ENCODE results near the gene HOXA5.

Gene HOXA5

GRCh38 chr7:27182285-27182841 lies 38.9 kb upstream of the HOXA5 start:
- DNase-seq: no peak

- no peak for DNase-seq
Observed at GRCh38 chr7:27181795-27182275, 38.4 kb upstream of the HOXA5 start.

GRCh38 chr7:27180431-27181420 lies 37.2 kb upstream of the HOXA5 start:
- DNase-seq: no peak

- no peak for DNase-seq
Observed at GRCh38 chr7:27179503-27180430, 36.3 kb upstream of the HOXA5 start.

- no peak for DNase-seq
Observed at GRCh38 chr7:27179030-27179429, 35.5 kb upstream of the HOXA5 start.

GRCh38 chr7:27178366-27178765 lies 34.9 kb upstream of the HOXA5 start:
- DNase-seq: no peak

GRCh38 chr7:27177795-27178320 lies 34.4 kb upstream of the HOXA5 start:
- DNase-seq: no peak

- no peak for DNase-seq
Observed at GRCh38 chr7:27176962-27177794, 33.7 kb upstream of the HOXA5 start.

- DNase-seq: no peak
Observed at GRCh38 chr7:27176524-27176845, 33.0 kb upstream of the HOXA5 start.

- no peak for DNase-seq
Observed at GRCh38 chr7:27175626-27176523, 32.4 kb upstream of the HOXA5 start.

GRCh38 chr7:27174874-27175625 lies 31.6 kb upstream of the HOXA5 start:
- no peak for DNase-seq

GRCh38 chr7:27173956-27174873 lies 30.7 kb upstream of the HOXA5 start, which contains the start of gene HOXA10:
Gene HOXA10 (minus strand): TSS chr7:27174320. CDS start chr7:27174306, 14 bp downstream.
- DNase-seq: no peak

GRCh38 chr7:27173511-27173955 lies 30.1 kb upstream of the HOXA5 start:
- no peak for DNase-seq

GRCh38 chr7:27172823-27173510 lies 29.5 kb upstream of the HOXA5 start:
- DNase-seq: no peak

- no peak for DNase-seq
Observed at GRCh38 chr7:27172315-27172774, 28.9 kb upstream of the HOXA5 start.

GRCh38 chr7:27171637-27172314 lies 28.3 kb upstream of the HOXA5 start:
- no peak for DNase-seq

GRCh38 chr7:27171325-27171636 lies 27.8 kb upstream of the HOXA5 start:
- DNase-seq: no peak
